ENCODE measurements around the gene SPECC1L.

DNA sequence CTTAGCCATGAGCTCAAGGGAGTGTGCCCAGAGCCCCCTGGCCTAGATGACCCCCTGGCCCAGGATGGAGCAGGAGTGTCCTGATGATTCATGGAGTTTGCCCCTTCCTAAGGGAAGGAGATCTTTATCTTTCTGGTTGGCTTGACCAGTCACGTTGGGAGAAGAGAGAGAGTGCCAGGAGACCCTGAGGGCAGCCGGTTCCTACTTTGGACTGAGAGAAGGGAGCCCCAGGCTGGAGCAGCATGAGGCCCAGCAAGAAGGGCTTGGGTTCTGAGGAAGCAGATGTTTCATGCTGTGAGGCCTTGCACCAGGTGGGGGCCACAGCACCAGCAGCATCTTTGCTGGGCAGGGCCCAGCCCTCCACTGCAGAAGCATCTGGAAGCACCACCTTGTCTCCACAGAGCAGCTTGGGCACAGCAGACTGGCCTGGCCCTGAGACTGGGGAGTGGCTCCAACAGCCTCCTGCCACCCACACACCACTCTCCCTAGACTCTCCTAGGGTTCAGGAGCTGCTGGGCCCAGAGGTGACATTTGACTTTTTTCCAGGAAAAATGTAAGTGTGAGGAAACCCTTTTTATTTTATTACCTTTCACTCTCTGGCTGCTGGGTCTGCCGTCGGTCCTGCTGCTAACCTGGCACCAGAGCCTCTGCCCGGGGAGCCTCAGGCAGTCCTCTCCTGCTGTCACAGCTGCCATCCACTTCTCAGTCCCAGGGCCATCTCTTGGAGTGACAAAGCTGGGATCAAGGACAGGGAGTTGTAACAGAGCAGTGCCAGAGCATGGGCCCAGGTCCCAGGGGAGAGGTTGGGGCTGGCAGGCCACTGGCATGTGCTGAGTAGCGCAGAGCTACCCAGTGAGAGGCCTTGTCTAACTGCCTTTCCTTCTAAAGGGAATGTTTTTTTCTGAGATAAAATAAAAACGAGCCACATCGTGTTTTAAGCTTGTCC is 171.0 kb downstream of the SPECC1L start:
- TF ChIP-seq CTCF (IDR thresholded peaks at IDR 0.05) (no peak), POLR2A (IDR thresholded peaks at IDR 0.05) (no peak)

Measured in body of pancreas (tissue), 4 donors.